ENCODE measurements around the gene UQCRC2.
"Not testable (repeated sequence)": the region's sequence is repeated elsewhere in the genome, so short reads cannot be mapped to it uniquely, and the experiment has no call there.

UQCRC2 gene

DNA sequence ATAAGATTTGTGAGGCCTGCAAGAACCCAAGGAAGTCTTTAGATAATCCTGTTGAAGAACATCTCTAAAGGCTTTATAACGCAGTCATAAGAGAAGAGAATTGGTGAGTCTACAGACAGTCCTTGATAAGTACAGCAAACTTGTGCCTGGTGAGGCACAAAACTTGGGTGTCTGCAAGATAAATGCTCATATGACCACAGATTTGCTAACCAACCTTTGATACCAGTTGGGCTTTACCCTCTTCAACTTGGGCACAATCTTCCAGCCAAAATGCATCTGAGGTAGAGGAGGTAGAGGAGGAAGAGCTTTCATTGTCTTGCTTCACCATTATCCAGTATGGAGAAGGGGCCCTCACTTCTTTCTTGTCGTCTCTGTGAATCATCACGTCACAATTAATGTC is 30.9 kb downstream of the UQCRC2 start:
- no peak for FAIRE-seq

DNA sequence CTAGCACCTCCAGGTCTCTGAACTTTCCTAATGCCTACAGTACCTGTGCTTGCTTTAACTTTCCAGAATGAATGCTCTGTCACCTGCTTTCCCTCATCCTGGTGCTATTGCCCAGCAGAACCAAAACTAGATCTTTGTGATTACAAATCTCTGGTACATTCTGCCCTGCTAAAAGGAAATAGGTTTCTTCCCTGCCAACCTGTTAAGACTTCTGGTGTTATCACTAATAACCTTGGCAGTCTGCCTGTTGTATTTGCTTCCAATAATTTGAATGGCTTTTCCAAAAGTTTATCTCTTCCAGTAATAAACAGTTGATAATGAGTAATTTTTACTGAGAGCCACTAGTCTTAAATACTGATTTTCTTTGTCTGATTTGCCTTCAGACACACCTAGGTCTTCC is 32.4 kb downstream of the UQCRC2 start:
- FAIRE-seq, result no peak

- FAIRE-seq, result no peak
Measured at GRCh38 chr16:21986692-21987246, 33.6 kb downstream of the UQCRC2 start.

DNA sequence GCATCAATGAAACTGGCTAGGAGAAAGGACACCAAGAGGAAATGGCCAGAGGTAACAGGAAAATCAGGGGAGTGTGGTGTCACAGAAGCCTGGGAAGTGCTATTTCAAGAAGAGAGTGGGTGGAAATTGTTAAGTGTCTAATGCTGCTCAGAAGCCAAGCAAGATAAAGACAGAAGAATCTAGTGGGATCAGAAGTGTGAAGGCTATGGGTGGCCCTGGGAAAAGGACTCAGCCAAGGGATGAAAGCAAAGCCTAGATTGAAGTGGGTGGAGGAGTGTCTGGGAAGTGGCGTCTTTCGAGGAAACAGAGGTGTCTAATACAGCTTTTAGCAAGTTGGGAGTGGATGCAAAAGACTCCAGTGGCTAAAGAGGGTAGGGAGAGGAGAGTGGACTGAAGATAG is 34.3 kb downstream of the UQCRC2 start:
- FAIRE-seq, result no peak

GRCh38 chr16:21989133-21989532 is 36.0 kb downstream of the UQCRC2 start:
- FAIRE-seq, result no peak

GRCh38 chr16:21989751-21990150 is 36.6 kb downstream of the UQCRC2 start:
- FAIRE-seq, result no peak

GRCh38 chr16:21990381-21990944 is 37.3 kb downstream of the UQCRC2 start:
- no peak for FAIRE-seq

DNA sequence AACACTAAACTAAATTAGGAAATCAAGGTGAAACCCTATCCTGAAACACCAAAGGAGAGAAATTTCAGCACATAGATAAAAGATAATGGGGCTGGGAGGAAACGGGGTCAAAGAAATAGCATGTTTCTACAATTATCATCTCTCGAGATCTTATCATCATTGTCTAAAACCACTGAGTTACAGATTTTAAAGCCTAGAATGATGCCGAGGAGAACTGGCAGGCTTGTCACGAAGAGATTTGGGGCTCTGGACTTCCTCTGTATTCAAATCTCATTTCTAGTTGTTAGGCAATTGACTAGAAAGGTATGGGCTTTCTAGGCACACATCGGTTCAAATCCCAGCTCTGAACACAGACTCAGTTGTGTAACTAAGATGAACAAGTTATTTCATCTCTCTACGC is 38.5 kb downstream of the UQCRC2 start:
- no peak for FAIRE-seq

DNA sequence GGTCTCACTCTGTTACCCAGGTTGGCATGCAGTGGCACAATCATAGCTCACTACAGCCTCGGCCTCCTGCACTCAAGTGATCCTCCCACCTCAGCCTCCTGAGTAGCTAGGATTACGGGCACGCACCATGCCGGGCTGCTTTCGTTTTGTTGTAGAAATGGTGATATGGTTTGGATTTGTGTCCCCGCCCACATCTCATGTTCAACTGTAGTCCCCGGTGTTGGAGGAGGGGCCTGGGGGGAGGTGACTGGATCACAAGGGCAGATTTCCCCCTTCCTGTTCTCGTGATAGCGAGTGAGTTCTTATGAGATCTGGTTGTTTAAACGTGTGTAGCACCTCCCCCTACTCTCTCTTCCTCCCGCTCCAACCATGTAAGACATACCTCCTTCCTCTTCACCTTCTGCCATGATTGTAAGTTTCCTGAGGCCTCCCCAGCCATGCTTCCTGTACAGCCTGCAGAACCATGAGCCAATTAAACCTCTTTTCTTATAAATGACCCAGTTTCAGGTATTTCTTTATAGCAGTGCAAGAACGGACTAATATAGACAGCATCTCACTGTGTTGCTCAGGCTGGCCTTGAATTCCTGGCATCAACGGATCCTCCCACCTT is 41.8 kb downstream of the UQCRC2 start:
- no peak for FAIRE-seq

DNA sequence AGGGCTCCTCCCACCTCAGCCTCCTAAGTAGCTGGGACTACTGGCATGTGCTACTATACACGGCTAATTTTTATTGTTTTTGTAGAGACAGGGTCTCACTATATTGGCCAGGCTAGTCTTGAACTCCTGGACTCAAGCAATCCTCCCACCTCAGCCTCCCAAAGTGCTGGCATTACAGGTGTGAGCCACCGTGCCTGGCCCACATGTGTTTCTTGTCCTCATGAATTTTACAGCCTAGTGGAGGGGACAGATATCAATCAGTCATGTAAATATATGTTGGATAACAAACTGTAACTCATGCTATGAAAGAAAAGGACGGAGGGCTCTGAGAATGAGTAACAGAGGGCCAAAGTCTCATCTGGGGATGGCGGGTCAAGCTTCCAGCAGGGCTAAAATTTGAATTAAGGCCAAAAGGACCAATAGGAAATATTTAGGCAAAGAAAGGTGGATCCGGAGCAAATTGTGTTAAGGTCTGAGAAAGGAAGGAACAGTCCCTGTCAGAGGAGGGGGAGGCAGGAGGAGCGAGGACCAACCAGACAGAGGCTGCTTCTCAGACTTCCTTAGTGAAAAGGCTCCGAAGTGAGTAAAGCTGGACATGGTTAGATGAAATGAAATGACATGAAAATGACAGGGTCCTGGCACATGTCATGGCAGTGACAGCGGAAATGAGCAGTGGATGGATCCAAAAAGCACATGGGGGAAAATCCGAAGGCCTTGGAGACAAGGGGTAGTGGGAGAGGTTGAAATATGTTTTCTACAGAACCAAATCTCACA is 43.9 kb downstream of the UQCRC2 start:
- no peak for FAIRE-seq

GRCh38 chr16:21997697-21998480 is 44.7 kb downstream of the UQCRC2 start:
- no peak for FAIRE-seq

DNA sequence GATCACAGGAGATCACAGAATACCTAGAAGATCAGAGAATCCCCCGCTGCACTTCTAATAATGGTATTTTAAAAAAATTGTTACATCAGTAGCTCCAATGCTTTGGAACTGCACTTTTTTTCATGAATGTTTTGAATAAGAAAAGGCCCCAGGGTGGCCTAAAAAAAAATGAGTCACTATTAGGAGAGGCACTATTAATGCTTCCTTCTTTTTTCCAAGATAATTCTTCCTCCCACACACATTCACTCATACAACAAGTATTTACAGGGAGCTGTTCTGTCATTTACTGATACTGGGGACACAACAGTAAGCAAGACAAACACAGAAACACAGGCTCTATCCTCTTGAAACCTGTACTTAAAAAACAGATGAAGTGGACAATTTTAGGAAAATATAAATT is 48.4 kb downstream of the UQCRC2 start:
- no peak for FAIRE-seq

- FAIRE-seq, result not testable (repeated sequence)
Measured at GRCh38 chr16:22002047-22002446, 48.9 kb downstream of the UQCRC2 start.

DNA sequence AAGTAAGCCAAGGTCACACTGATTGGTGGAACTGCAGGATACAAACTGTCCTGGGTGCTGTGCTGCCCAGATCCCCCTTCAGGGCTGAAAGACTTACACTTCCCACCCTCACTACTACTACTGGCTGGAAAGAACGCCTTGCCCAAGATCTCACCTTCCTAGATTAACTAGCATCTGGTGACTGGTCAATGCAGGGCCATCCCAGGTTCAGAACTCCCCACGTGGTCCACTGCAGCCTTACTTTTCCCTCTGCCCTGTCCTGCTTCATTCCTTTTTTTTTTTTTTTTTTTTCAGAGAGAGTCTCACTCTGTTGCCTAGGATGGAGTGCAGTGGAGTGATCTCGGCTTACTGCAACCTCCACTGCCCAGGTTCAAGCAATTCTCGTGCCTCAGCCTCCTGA is 50.0 kb downstream of the UQCRC2 start:
- FAIRE-seq, result no peak

- FAIRE-seq, result no peak
Measured at GRCh38 chr16:22004341-22004740, 51.2 kb downstream of the UQCRC2 start.

GRCh38 chr16:22005746-22006145 is 52.6 kb downstream of the UQCRC2 start:
- FAIRE-seq, result no peak

DNA sequence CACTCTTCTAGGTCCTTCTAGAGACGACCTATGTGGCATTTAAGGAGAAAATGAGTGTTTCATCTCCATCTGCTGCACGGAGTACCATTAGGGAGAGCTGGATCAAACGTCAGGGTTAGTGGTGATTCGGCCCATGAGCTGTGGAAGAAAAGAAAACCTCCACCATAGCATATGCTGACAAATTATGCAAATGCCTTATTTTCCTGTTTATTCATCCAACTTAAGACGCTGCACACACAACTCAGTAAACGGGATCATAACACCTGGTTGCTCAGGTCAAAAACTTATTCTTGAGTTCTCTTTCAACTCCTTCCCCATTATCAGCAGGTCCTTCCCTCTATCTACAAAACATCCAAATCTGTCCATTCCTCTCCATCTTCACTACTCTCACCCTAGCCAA is 53.5 kb downstream of the UQCRC2 start:
- no peak for FAIRE-seq

GRCh38 chr16:22007159-22007508 is 54.0 kb downstream of the UQCRC2 start:
- no peak for FAIRE-seq

DNA sequence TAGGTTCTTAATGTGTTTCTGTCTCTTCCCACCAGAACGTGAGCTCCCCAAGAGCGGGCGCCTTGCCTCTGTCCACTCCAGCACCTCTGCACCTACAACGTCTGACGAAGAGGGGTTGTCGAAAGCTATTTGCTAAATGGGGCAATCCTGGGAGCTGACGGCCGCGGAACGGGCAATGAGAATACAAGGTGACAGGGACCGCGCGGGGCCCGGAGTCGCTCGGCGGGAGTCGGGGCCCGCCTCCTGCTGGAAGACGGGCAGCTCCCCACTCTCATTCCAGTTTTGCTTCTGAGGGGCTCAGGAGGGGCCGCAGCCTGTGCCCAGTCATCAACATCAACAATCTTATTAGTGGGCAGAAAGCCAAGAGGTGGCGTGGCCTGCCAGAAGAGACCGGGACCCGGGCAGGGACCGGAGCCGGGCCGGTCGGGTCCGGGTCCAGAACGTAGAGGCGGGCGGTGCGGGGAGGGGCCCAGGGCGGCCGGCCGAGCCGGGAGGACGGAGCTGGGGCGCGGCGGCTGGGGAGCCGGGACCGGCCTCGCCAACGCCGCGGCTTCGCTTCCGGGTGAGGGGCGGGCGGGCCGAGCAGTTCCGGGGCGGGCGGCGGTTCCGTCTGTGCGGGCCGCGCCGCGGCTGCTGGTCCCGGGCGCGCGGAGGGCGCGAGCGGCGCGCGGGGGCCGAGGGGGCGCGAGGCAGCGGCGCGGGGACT is 54.5 kb downstream of the UQCRC2 start, which contains the start of gene MOSMO:
TSS of gene MOSMO (plus strand) at position 603 of the 706 bp plus-strand sequence. CDS start 191 bp downstream, outside the sequence.
- FAIRE-seq, result no peak

DNA sequence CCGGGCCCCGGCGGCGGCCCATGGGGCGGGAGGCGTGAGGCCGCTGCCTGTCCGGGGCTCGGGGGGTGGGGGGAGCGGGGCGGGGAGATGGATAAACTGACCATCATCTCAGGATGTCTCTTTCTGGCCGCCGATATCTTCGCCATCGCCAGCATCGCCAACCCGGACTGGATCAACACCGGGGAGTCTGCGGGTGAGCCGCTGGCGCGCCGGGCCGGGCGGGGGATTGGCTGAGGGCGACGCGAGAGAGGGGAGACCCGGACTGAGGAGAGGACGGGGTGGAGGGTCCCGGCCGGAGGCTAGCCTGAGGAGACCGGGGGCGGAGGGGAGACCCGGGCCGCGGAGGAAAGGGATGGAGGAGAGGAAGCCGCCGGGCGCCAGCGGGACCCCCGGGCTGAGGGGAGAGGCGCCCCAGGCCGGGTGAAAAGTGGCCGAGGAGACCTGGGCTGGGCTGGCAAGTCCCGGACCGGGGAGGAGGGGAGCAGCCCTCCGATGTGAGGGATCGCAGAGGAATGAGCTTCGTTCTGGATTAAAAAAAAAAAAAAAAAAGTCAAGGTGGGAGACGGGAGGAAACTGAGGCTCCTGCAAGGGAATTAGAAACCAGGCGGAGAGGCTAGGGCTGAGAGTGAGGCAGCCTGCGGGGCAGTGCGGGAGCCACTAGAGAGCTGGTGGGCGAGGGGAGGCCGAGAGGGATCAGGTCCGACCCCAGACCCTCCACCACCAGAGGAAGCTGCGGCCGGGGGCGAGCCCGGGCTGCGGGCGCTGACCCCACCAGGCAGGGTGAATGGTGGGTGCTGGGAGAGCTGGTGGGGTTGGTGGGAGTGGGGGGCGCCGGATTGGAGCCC is 55.3 kb downstream of the UQCRC2 start:
- no peak for FAIRE-seq

GRCh38 chr16:22010902-22011301 is 57.7 kb downstream of the UQCRC2 start:
- no peak for FAIRE-seq
